Endothelial cell of umbilical vein (primary cell): ENCODE data around the gene AHCY. TPM values are rescaled to one million over a fixed set of nuclear protein-coding genes. Genes with fewer than 3 reads are reported as not detected.

ENCODE experiments used
- BruUV-seq: library from RNA; stranded (reverse); fragments of 400-500 nt; replicated peaks from 2 replicates; lab custom pipeline; 2021; lab: Mats Ljungman, UMichigan
- CTCF ChIA-PET: fragments of 300-600, 350-600 bp; sonication (Branson Sonifier 250); formaldehyde crosslinking; loops from one replicate; lab custom pipeline; 2021; ENCODE audit warnings: antibody characterized with exemption, inconsistent platforms; lab: Charles Lee
- POLR2A ChIA-PET: fragments of 300-600, 350-600 bp; sonication (Branson Sonifier 250); formaldehyde crosslinking; loops from one replicate; lab custom pipeline; 2021; ENCODE audit warnings: antibody characterized with exemption, inconsistent platforms; lab: Charles Lee
- DNase-seq: peaks from one replicate; pipeline ENCODE4 v3.0.0-alpha.2; 2011; ENCODE audit warnings: low read depth, low spot score
- FAIRE-seq: peaks from 2 replicates; lab custom pipeline; 2011; peaks lifted over from hg19 to GRCh38; lab: Jason Lieb, UNC
- H2AFZ ChIP-seq: 2 replicates; pipeline ENCODE4 v1.6.0; 2012; ENCODE audit warnings: low read depth, low read length, control low read depth, inconsistent platforms
- H3K27ac ChIP-seq: 2 replicates; pipeline ENCODE4 v1.5.1; 2011; ENCODE audit warnings: low read depth, mild to moderate bottlenecking, control low read depth, low read length, moderate library complexity; ENCODE audit not compliant: insufficient read depth
- H3K27me3 ChIP-seq, 2 experiments: 2 replicates each; pipeline versions ENCODE4 v1.6.0 to v1.6.1; 2011; ENCODE audit warnings: low read length in 2 of 2, mixed read lengths in 1 of 2; ENCODE audit not compliant: control insufficient read depth in 2 of 2, insufficient read depth in 2 of 2
- H3K36me3 ChIP-seq, 2 experiments: 2 replicates in 1 of 2; 3 replicates in 1 of 2; pipeline ENCODE4 v1.5.1; 2011; ENCODE audit warnings: low read length in 2 of 2, mild to moderate bottlenecking in 1 of 2, moderate library complexity in 1 of 2; ENCODE audit not compliant: control insufficient read depth in 2 of 2, insufficient read depth in 2 of 2; ENCODE audit errors: extremely low read depth in 1 of 2
- H3K4me1 ChIP-seq: 3 replicates; pipeline ENCODE4 v1.5.1; 2011; ENCODE audit warnings: mild to moderate bottlenecking, low read length; ENCODE audit not compliant: control insufficient read depth, insufficient read depth; ENCODE audit errors: extremely low read depth
- H3K4me2 ChIP-seq: 2 replicates; pipeline ENCODE4 v1.6.1; 2011; ENCODE audit warnings: low read length, control low read depth, mixed read lengths; ENCODE audit not compliant: insufficient read depth
- H3K4me3 ChIP-seq, 3 experiments: fragments of 200-600 bp in 1 of 3; sonication (generic), shearing (Covaris generic) in 1 of 3; replicated peaks in 1 of 3; 2 replicates each; pipeline ENCODE4 v1.5.1; 2011 to 2016; ENCODE audit warnings: control low read depth in 3 of 3, low read length in 3 of 3, mild to moderate bottlenecking in 2 of 3, inconsistent platforms in 1 of 3, low read depth in 1 of 3, moderate library complexity in 1 of 3; ENCODE audit not compliant: insufficient read depth in 1 of 3
- H3K79me2 ChIP-seq: 2 replicates; pipeline ENCODE4 v1.6.0; 2012; ENCODE audit warnings: low read length, inconsistent platforms; ENCODE audit not compliant: control insufficient read depth, insufficient read depth
- H3K9ac ChIP-seq: replicated peaks from 2 replicates; pipeline ENCODE3; 2011; ENCODE audit warnings: low read length, control low read depth; ENCODE audit not compliant: insufficient read depth; ENCODE audit errors: extremely low read depth
- H3K9me1 ChIP-seq: replicated peaks from 3 replicates; pipeline ENCODE4 v1.6.0; 2011; ENCODE audit warnings: mild to moderate bottlenecking, low read length; ENCODE audit not compliant: control insufficient read depth, insufficient read depth; ENCODE audit errors: extremely low read depth
- H3K9me3 ChIP-seq: replicated peaks from 2 replicates; pipeline ENCODE4 v1.5.1; 2012; ENCODE audit warnings: low read length, inconsistent platforms; ENCODE audit not compliant: control insufficient read depth, insufficient read depth
- H4K20me1 ChIP-seq: replicated peaks from 2 replicates; pipeline ENCODE3; 2011; ENCODE audit warnings: mild to moderate bottlenecking, low read length; ENCODE audit not compliant: control insufficient read depth, insufficient read depth; ENCODE audit errors: extremely low read depth
- CTCF ChIP-seq, 2 donors: IDR thresholded peaks; 1 replicate in 1 of 2; 2 replicates in 1 of 2; pipeline ENCODE4 v1.5.1; 2011; ENCODE audit warnings: low read length in 2 of 2, mild to moderate bottlenecking in 2 of 2, moderate library complexity in 2 of 2, control low read depth in 1 of 2, inconsistent platforms in 1 of 2, low read depth in 1 of 2; ENCODE audit not compliant: insufficient read depth in 1 of 2; ENCODE audit errors: extremely low read depth in 1 of 2
- EZH2 ChIP-seq: IDR thresholded peaks from 2 replicates; pipeline ENCODE4 v1.6.1; 2012; ENCODE audit warnings: borderline replicate concordance, low read depth, mild to moderate bottlenecking, moderate library complexity, low read length, inconsistent platforms; ENCODE audit not compliant: severe bottlenecking
- FOS ChIP-seq: IDR thresholded peaks from 2 replicates; pipeline ENCODE4 v1.6.1; 2011; ENCODE audit warnings: mild to moderate bottlenecking, low read length, moderate library complexity, borderline replicate concordance; ENCODE audit not compliant: insufficient read depth
- GATA2 ChIP-seq: IDR thresholded peaks from 2 replicates; pipeline ENCODE4 v1.7.0; 2011; ENCODE audit warnings: low read depth, mild to moderate bottlenecking, moderate library complexity, mixed read lengths, low read length; ENCODE audit not compliant: insufficient read length, insufficient read depth
- JUN ChIP-seq: IDR thresholded peaks from 2 replicates; pipeline ENCODE4 v1.6.1; 2011; ENCODE audit warnings: borderline replicate concordance, low read depth; ENCODE audit not compliant: insufficient read length, insufficient read depth
- MAX ChIP-seq: IDR thresholded peaks from 2 replicates; pipeline ENCODE4 v1.6.1; 2011; ENCODE audit not compliant: insufficient read depth, insufficient read length
- MYC ChIP-seq: IDR thresholded peaks from one replicate; pipeline ENCODE4 v1.6.1; 2011; ENCODE audit warnings: mild to moderate bottlenecking, low read depth, low read length
- POLR2A ChIP-seq: IDR thresholded peaks from 2 replicates; pipeline ENCODE4 v1.6.1; 2012; ENCODE audit warnings: low read depth, mild to moderate bottlenecking, control low read depth, low read length
- POLR2AphosphoS5 ChIP-seq: IDR thresholded peaks from 2 replicates; pipeline ENCODE4 v1.6.1; 2012; ENCODE audit warnings: low read depth, mild to moderate bottlenecking, control low read depth, low read length, moderate library complexity; ENCODE audit not compliant: insufficient read depth
- dilution Hi-C: fragments of 300-500 bp; cut with MboI; formaldehyde crosslinking; loops from one replicate; pipeline ENCODE4 v1.15.0; 2019; ENCODE audit warnings: low sequenced_read_pairs; ENCODE audit not compliant: extremely low pct_ligation_motif_present
- intact Hi-C: fragments of 100-400 bp; cut with micrococcal nuclease; formaldehyde crosslinking; loops from one replicate; pipeline ENCODE4 v1.10.0; 2022
- polyA plus RNA-seq, 4 experiments: library from polyadenylated mRNA; depleted of rRNA in 3 of 4; stranded (reverse) in 3 of 4; unstranded in 1 of 4; fragments of >200 nt; gene quantifications; 2 replicates each; pipeline versions ENCODE4 v1.2.1 to v1.2.3, GENCODE V29; 2011 to 2012; ENCODE audit warnings: missing spikeins in 1 of 4
- total RNA-seq: library from RNA; stranded (reverse); gene quantifications from 2 replicates; pipeline ENCODE4 v1.2.3, GENCODE V29; 2021

Gene AHCY
- total and polyA plus RNA-seq, 2 donors (not counting 3 experiments of a cell fraction or from before 2014, with no cell fraction given): 94.7 to 168 TPM

- DNase-seq (no peak), FAIRE-seq (no peak)
- no TSS peak for BruUV-seq
- H4K20me1 ChIP-seq: no peaks in the 10 kb centered on the region
- H3K27me3 ChIP-seq: no peaks in the 10 kb centered on the region
- no peaks in the 10 kb centered on the region for H3K9me3 ChIP-seq
- H3K4me1 ChIP-seq: peaks cover 8% of the 10 kb centered on the region
- dilution Hi-C loops: no loop called here
- H2AFZ ChIP-seq: no peak overlapping the region
- H3K4me2 ChIP-seq: no peak overlapping the region
- ChIA-PET CTCF (interaction anchor here (1.3 to 1.6 kb wide), 3 partner anchors 10 to 143 kb away, joined by 3 to 7 read pairs (median 4); no protein-coding TSS in a partner anchor), POLR2A (no interaction called here)
- H3K4me3 ChIP-seq: no peak overlapping the region
- no peaks in the 10 kb centered on the region for H3K79me2 ChIP-seq
- intact Hi-C loops: no loop called here
- no peak overlapping the region for H3K27ac ChIP-seq
- no peak for TF ChIP-seq MAX
- TF ChIP-seq POLR2AphosphoS5: no peak
- TF ChIP-seq GATA2: no peak
- no peak for TF ChIP-seq JUN
- TF ChIP-seq POLR2A: no peak
- no peak for TF ChIP-seq MYC
- TF ChIP-seq EZH2: no peak
- TF ChIP-seq CTCF (IDR thresholded peaks at IDR 0.05; ENCODE audit: extremely low read depth in 1 of 2, insufficient read depth in 1 of 2, low read depth in 1 of 2, low read length in 2 of 2): no peak
- TF ChIP-seq FOS: no peak
- H3K9ac ChIP-seq: no peak overlapping the region
- H3K9me1 ChIP-seq: no peaks in the 10 kb centered on the region
- no peaks in the 10 kb centered on the region for H3K36me3 ChIP-seq
These were observed 30.6 kb upstream of the AHCY start for GRCh38 chr20:34333786-34334185.
